GM08714 (cell line): Measurements from ENCODE around the gene IQCK.

Source experiments
- H3K4me3 ChIP-seq: fragments of 200-500 bp; sonication (Bioruptor generic); 2 replicates; pipeline ENCODE4 v1.5.1; 2014; ENCODE audit warnings: mild to moderate bottlenecking, low read length, inconsistent platforms
- ZNF274 ChIP-seq: IDR thresholded peaks from 2 replicates; pipeline ENCODE4 v1.6.1; 2012; ENCODE audit warnings: mild to moderate bottlenecking, low read depth, low read length

Gene IQCK

DNA sequence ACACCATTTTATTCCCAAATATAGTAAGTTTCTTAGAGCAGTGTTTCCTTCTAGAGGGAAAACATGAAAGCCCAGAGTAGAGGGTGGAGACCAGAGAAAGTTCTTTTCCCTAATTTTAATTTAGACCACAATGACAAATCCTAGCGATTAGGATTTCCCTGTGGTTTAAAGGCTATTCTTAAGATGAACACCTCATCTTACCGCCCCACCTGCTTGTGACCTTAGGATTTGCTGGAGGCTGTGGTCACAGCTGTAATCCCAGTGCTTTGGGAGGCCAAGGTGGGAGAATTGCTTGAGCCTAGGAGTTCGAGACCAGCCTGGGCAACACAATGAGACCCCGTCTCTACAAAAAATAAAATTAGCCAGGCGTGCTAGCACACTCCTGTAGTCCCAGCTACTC lies 115.5 kb downstream of the IQCK start:
- no peak overlapping the region for H3K4me3 ChIP-seq

DNA sequence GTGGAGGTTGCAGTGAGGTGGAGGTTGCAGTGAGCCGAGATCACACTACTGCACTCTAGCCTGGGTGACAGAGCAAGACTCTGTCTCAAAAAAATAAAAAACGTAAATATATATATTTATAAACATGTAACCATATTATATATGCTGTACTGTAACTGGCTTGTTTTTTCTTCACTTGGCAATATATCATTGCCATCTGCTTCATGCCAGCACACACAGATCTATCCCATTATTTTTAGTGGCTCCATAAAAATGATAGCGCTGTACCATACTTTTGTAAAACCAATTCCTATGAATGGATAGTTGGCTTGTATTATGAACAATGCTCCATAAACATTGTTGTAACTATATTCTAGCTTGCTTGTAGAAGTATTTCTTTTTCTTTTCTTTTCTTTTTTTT lies 117.1 kb downstream of the IQCK start:
- H3K4me3 ChIP-seq: no peak overlapping the region
- TF ChIP-seq ZNF274: no peak

More for the DNA sequence above, 115.5 kb downstream of the IQCK start:
- TF ChIP-seq ZNF274: no peak

DNA sequence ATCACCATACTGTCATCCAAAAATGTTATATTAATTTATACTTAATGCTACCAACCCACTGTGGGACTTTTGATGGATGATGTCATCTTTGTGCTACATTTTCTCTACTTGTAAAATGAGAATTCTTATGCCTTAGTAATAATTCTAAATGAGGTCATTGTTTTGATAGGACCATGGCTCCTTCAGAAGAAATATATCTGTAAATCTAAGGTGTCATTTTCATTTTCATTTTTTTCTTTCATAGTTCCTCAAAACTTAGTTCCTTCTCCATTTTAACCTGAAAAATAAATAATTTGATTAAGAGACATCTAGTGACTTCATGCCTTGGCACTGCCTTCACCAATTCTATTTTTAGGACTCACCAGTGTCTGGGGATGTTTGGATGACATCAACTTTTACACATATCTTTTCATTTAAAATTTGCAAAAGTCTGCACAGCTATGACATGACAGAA lies 117.9 kb downstream of the IQCK start:
- no peak overlapping the region for H3K4me3 ChIP-seq
- TF ChIP-seq ZNF274: no peak

DNA sequence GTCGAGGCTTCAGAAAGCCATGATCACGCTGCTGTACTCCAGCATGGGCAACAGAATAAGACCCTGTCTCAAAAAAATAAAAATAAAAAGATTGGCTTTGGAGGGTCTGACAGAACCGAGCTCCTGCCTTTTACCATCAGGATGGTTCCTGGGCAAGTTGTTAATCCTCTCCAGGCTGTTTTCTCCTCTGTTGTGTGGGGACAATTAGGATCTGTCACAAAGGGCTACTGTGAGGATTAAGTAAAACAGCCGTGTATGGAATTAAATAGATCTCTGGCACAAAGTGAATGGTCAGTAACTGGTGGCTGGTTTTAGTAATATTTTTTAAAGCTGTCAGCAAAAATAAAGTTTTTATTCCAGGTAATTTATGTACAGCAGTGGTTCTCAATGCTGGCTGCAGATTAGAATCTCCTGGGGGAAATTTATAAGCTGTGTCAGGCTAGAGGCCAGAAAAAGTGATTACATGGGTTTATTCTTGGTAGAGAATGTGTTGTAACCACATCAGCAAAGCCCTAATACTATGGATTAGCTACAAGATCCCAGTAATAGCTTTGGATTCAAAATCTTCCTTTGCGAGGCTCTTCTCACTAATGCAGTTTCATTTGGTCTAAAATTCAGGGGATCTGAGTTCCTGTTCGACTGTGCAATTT lies 119.4 kb downstream of the IQCK start:
- no peak overlapping the region for H3K4me3 ChIP-seq

DNA sequence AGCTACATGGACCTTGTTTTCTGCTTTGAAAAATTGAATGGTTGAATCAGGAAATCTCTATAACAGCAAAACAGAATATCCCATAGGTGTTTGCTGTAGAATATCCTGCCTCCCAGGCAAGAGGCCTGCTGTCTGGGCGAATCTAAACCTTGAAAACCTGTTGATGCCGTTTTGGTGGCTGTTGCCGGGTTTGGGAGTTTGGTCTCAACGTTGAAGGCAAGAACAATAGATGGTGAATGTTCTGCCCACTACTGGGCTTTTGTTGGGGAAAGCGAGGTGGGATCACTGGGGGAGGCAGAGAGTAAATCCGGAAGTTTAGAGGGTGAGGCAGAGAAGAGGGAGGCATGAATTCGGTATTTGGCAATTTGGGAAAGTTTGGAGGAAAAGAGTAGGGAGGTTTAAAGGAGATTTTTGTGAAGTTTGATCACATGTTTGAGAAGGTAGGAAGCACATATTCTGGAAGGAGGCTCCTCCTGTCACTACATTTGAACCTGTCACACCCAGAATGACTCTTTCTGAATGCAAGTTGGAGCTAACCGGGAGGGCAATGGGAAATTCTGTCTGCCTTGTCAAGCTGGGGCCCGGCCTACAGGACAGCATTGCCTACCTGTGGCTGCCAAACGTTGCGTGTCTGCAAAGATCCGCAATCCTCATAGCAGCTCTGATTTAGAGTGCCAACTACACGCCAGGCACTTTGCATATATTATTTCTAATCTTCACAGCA lies 120.1 kb downstream of the IQCK start:
- H3K4me3 ChIP-seq: no peak overlapping the region
- TF ChIP-seq ZNF274: no peak

More for the DNA sequence above, 119.4 kb downstream of the IQCK start:
- no peak for TF ChIP-seq ZNF274

DNA sequence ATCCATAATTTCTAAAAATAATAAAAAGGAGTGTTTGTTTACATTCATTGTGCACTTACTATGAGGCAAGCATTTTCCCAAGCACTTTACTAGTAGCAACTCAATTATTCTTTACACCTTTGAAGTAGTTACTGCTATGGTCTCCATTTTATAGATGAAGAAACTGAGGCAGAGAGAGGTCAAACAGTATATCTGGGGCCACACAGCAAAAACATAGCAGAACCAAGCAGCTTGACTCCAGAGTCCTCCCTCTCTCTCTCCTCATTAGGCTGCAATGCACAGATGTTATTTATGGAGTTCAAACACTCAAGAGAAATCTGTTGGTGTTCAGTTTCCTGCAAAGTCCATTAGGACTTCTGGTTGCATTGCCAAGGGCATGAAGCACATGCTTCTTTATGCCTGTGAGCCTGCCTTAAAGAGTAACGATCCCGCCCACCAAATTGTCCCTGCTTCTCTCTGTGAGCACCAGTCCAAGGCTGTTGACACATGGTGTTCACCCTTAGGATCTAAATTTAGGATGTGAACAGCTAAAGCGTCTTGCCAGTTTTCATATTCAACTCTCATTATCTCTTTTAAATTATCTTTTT lies 122.5 kb downstream of the IQCK start:
- H3K4me3 ChIP-seq: no peak overlapping the region
- no peak for TF ChIP-seq ZNF274

DNA sequence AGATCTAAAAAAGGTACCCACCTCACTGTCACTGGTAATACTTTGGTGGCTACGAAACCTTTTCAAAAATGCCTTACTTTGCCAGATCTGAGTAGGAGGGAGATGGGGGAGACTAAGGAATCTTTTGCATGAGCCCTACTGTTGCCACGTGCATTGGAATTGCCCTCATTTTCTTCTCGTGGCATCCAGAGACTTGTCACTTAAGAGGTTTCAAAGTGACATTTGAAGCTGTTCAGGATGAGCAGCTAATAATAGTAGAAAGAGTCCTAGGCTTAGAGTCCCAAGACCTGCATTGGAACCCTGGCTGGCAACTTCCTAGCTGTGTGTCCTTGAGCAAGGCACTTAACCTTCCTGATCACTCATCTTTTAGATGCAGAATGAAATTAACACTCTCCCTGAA lies 123.1 kb downstream of the IQCK start:
- no peak overlapping the region for H3K4me3 ChIP-seq
- TF ChIP-seq ZNF274: no peak

DNA sequence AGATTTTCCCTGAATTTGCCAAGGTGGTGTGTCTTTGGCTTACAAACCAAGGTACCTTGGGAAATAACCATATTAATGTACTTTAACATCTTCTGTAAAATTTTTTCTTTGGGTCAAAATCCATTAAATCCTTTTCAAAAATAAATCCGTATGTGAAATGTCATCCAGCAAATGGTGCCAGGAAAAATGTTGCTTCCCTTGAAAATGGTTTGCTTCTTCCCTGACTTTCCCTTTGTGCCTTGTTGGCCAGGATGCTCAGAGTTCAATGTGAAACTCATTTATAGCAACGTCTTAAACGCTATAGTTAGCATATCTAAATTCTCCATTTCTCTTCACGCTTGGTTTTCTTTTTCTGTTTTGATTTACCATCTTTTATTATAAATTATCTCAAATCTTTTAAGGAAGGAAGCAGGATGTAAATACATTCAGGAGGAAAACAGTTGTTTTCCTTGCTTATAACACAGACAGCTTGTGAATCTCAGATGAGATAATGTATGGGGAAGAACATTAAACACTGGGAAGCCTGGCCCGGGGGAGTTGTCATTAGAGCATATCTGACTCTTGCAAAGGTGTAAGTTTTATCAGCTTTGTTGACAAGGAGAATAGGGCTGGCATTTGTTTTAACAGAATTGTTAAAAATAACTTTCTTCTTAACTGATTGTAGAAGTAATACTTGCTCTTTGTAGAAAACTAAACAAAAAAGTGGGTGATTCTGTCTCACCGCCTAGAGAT lies 124.5 kb downstream of the IQCK start:
- H3K4me3 ChIP-seq: no peak overlapping the region
- no peak for TF ChIP-seq ZNF274

DNA sequence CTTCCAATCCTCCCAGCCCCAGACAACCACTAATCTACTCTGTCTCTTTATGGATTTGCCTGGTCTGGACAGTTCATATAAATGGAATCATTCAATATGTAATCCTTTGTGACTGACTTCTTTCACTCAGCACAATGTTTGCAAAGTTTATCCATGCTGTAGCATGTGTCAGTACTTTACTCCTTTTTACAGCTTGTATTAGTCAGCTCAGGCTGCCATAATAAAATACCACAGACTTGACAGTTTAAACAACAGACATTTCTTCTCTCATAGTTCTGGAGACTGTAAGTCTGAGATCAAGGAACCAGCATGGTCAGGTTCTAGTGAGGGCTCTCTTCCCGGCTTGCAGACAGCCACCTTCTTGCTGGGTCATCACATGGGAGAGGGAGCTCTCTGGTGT lies 125.3 kb downstream of the IQCK start:
- no peak for TF ChIP-seq ZNF274
- H3K4me3 ChIP-seq: no peak overlapping the region

DNA sequence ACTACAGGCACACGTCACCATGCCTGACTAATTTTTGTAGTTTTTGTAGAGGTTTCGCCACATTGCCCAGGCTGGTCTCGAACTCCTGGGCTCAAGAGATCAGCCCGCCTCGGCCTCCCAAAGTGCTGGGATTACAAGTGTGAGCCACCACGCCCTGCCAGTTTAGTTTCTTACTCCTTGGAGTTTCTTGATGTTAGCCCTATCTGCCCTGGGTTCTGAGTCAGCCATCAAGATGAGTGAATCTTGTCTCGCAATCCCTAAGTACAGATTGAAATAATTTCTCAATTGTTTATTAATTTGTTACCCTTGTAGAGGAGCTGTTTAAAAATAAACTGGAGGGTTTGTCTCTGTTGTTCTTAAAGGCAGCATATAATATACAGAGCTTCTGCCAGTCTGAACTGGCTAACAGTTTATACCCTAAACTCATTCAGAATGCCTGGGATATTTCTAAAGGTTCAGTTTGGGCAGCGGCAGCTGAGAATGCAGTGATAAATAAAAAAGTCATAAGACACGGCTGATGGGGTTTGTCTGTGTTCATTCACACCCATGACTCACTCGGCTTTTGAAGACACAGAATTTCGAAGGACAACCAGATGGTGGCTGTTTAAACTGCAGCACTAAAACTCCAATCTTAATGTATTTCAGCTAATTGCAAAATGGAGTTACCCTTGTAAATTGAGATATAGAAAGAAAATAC lies 127.0 kb downstream of the IQCK start:
- no peak overlapping the region for H3K4me3 ChIP-seq
- TF ChIP-seq ZNF274: no peak

DNA sequence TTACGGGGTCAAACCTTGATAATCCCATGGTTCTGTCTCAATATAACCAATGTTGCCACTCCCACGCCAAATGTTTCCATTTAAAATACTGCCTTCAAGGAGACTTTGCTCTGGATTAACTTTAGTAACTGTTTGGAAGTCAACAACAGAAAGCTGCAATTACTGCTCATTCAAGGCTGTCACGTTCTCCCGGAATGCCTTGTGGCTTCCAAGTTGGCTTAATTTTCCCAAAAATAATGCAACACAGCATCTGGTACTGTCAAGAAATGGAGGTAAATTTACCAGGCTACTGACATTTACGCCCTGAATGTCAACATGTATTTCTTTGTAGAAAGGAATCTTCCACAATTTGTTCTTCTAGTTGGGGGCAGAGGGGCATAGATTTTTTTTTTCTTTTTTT lies 128.4 kb downstream of the IQCK start:
- TF ChIP-seq ZNF274: no peak
- no peak overlapping the region for H3K4me3 ChIP-seq

DNA sequence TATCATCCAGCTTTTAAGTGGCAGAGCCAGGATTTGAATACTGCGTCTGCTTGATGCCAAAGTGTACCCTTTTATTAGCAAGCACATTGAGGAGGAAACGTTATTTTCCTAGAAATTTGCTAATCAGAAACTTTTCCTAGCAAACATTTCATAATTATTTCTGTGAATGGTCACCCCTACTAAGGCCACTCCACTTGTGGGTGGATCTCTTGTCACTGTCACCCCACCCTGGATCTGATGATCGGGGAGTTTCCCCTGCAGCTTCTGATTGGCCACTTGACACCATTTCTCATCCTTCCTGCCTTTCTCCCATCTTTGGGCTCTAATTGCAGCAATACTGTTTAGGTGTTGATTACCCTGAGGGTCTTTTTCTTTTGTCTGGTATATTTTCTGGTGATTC lies 130.7 kb downstream of the IQCK start:
- TF ChIP-seq ZNF274: no peak
- H3K4me3 ChIP-seq: no peak overlapping the region

DNA sequence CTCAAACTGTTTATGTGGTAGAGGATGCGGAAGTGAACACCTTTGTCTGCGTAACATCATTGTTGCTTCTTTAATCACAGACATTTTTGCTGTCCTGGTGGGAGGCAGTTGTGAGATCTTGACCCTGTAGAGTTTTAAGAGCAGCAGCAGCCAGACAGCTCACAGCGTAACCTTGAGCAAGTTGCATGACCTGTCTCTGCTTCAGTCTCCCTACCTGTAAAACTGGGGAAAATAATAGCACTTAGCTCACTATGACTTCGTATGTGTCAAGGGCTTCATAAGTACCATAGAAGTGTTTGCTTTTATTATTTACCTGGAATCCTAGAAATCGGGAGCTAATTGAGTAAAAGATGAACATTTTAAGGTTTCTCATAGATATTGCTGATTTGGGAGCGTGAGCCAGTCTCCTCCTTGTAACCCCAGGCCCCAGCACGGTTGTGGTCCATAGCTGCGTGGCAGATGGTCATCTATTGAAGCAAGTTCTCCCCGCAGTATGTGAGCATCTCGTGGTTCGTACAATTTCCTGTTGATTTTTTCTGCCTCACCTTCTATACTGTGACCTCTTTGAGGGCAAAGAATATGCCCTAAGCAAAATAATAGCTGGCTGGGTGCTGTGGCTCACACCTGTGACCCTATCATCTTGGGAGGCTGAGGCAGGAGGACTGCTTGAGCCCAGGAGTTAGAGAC lies 132.2 kb downstream of the IQCK start:
- no peak overlapping the region for H3K4me3 ChIP-seq
- TF ChIP-seq ZNF274: no peak
